GM23338 (cell line): ENCODE measurements around the gene ADAM30. TPM values are rescaled to one million over a fixed set of nuclear protein-coding genes. Genes with fewer than 3 reads are reported as not detected.

ENCODE experiments used
- ATAC-seq: fragments of 200-7000 bp; cut with Tn5 transposase; 3 replicates; pipeline ENCODE4 v1.9.1; 2020
- DNase-seq: peaks from one replicate; pipeline ENCODE4 v3.0.0-alpha.2; 2015; ENCODE audit warnings: low spot score
- H2AFZ ChIP-seq: fragments of 200-600 bp; sonication (generic); 2 replicates; pipeline ENCODE4 v1.8.0; 2016; ENCODE audit warnings: antibody characterized with exemption, mild to moderate bottlenecking, moderate library complexity
- H3F3A ChIP-seq: fragments of 200-600 bp; sonication (generic); replicated peaks from 2 replicates; pipeline ENCODE4 v1.8.0; 2017; ENCODE audit warnings: antibody characterized with exemption, mixed run types, low read depth
- H3K27ac ChIP-seq: fragments of 200-600 bp; sonication (generic); 2 replicates; pipeline ENCODE4 v1.6.1; 2016; ENCODE audit warnings: low read depth
- H3K27me3 ChIP-seq: fragments of 200-600 bp; sonication (generic); 2 replicates; pipeline ENCODE4 v1.8.0; 2016; ENCODE audit warnings: mild to moderate bottlenecking, mixed run types, moderate library complexity; ENCODE audit not compliant: insufficient read depth
- H3K36me3 ChIP-seq: fragments of 200-600 bp; sonication (generic); 2 replicates; pipeline ENCODE4 v1.8.0; 2016; ENCODE audit warnings: mild to moderate bottlenecking; ENCODE audit not compliant: insufficient read depth
- H3K4me1 ChIP-seq: fragments of 200-600 bp; sonication (generic); 2 replicates; pipeline ENCODE4 v1.8.0; 2016; ENCODE audit warnings: mild to moderate bottlenecking, moderate library complexity; ENCODE audit not compliant: insufficient read depth
- H3K4me2 ChIP-seq: fragments of 200-600 bp; sonication (generic); 2 replicates; pipeline ENCODE4 v1.7.1; 2017; ENCODE audit warnings: mixed run types
- H3K4me3 ChIP-seq: fragments of 200-600 bp; sonication (generic); 2 replicates; pipeline ENCODE4 v1.6.1; 2016; ENCODE audit warnings: mixed run types
- H3K79me2 ChIP-seq: fragments of 200-600 bp; sonication (generic); replicated peaks from 2 replicates; pipeline ENCODE4 v1.8.0; 2017; ENCODE audit warnings: mild to moderate bottlenecking; ENCODE audit not compliant: insufficient read depth
- H3K9me2 ChIP-seq: fragments of 200-600 bp; sonication (generic); 2 replicates; pipeline ENCODE4 v1.8.0; 2017; ENCODE audit not compliant: insufficient read depth
- H4K20me1 ChIP-seq: fragments of 200-600 bp; sonication (generic); replicated peaks from 2 replicates; pipeline ENCODE4 v1.8.0; 2017; ENCODE audit warnings: mild to moderate bottlenecking; ENCODE audit not compliant: insufficient read depth
- H3K27ac Mint-ChIP-seq: 2 replicates; pipeline ENCODE4 v1.8.0; 2020; ENCODE audit warnings: inconsistent platforms, mild to moderate bottlenecking, moderate library complexity, mixed read lengths
- H3K27me3 Mint-ChIP-seq: 3 replicates; pipeline ENCODE4 v1.8.0; 2022; ENCODE audit warnings: low read depth, mild to moderate bottlenecking, moderate library complexity, mixed read lengths, inconsistent platforms; ENCODE audit not compliant: insufficient read depth, poor library complexity
- H3K36me3 Mint-ChIP-seq: 3 replicates; pipeline ENCODE4 v1.8.0; 2021; ENCODE audit warnings: low read depth, mild to moderate bottlenecking, inconsistent platforms, moderate library complexity, mixed read lengths
- H3K4me1 Mint-ChIP-seq: 3 replicates; pipeline ENCODE4 v1.8.0; 2020; ENCODE audit warnings: mild to moderate bottlenecking, inconsistent platforms, mixed read lengths
- H3K4me3 Mint-ChIP-seq: 3 replicates; pipeline ENCODE4 v1.8.0; 2021; ENCODE audit warnings: moderate library complexity, mild to moderate bottlenecking, inconsistent platforms, mixed read lengths
- H3K9me3 Mint-ChIP-seq: 3 replicates; pipeline ENCODE4 v1.8.0; 2020; ENCODE audit warnings: moderate library complexity, mild to moderate bottlenecking, inconsistent platforms, mixed read lengths
- CTCF ChIP-seq, 2 experiments: fragments of 200-600 bp in 1 of 2; sonication (generic) in 1 of 2; conservative IDR thresholded peaks; 2 replicates each; pipeline versions ENCODE4 v1.5.1 to v1.6.1; 2016 to 2017; ENCODE audit warnings: antibody characterized with exemption in 2 of 2, low read depth in 2 of 2, mild to moderate bottlenecking in 2 of 2, moderate library complexity in 1 of 2
- ETS1 ChIP-seq: IDR thresholded peaks from 2 replicates; pipeline ENCODE4 v1.6.1; 2016; ENCODE audit warnings: antibody characterized with exemption
- NANOG ChIP-seq: IDR thresholded peaks from 2 replicates; pipeline ENCODE4 v1.6.1; 2016; ENCODE audit warnings: antibody characterized with exemption, borderline replicate concordance
- POLR2AphosphoS5 ChIP-seq: IDR thresholded peaks from 2 replicates; pipeline ENCODE4 v1.6.1; 2016; ENCODE audit warnings: antibody characterized with exemption, low read depth
- REST ChIP-seq: IDR thresholded peaks from one replicate; pipeline ENCODE4 v1.6.1; 2018; ENCODE audit warnings: antibody characterized with exemption; ENCODE audit not compliant: unreplicated experiment
- STAT1 ChIP-seq: IDR thresholded peaks from one replicate; pipeline ENCODE4 v1.6.1; 2016; ENCODE audit warnings: antibody characterized with exemption; ENCODE audit not compliant: unreplicated experiment
- ZNF114 ChIP-seq: fragments of 250-450 bp; sonication (Bioruptor Pico); IDR thresholded peaks from 2 replicates; pipeline ENCODE4 v1.5.0; 2020; ENCODE audit warnings: mild to moderate bottlenecking, moderate library complexity
- ZNF331 ChIP-seq: fragments of 250-450 bp; sonication (Bioruptor Pico); IDR thresholded peaks from 2 replicates; pipeline ENCODE4 v1.5.0; 2020; ENCODE audit warnings: low read depth, mild to moderate bottlenecking, moderate library complexity
- ZNF462 ChIP-seq: fragments of 250-450 bp; sonication (Bioruptor Pico); IDR thresholded peaks from 2 replicates; pipeline ENCODE4 v1.5.0; 2020; ENCODE audit warnings: mild to moderate bottlenecking, moderate library complexity
- polyA plus RNA-seq: library from polyadenylated mRNA; unstranded; fragments of >200 nt; fragmentation: Nextera tagmentation; extraction: Ambion mirVana; gene quantifications from 2 replicates; pipeline ENCODE4 v1.2.1, GENCODE V29; 2016
- total RNA-seq: library from RNA; depleted of rRNA; stranded (reverse); fragments of >200 nt; shearing (Covaris generic); gene quantifications from 2 replicates; pipeline ENCODE4 v1.2.3, GENCODE V29; 2014

ADAM30 gene
- total and polyA plus RNA-seq, 2 experiments from 2014 or later: not detected

GRCh38 chr1:119919241-119919640 lies 22.9 kb upstream of the ADAM30 start:
- TF ChIP-seq ZNF331 (no peak), ZNF462 (CRISPR knock-in tag) (no peak), REST (no peak), ZNF114 (CRISPR knock-in tag) (no peak), NANOG (no peak), CTCF (conservative IDR thresholded peaks at IDR 0.05; ENCODE audit: low read depth in 2 of 2) (no peak), ETS1 (no peak), POLR2AphosphoS5 (no peak), STAT1 (no peak)
- H3K36me3 ChIP-seq: peaks cover 18% of the 10 kb centered on the region
- DNase-seq: no peak
- Mint-ChIP-seq H3K4me3 (no peak overlapping the region), H3K27me3 (no peaks in the 10 kb centered on the region), H3K4me1 (peaks cover 2% of the 10 kb centered on the region; the same call in 1 of the 3 replicates), H3K36me3 (peaks cover 43% of the 10 kb centered on the region), H3K27ac (no peak overlapping the region), H3K9me3 (no peaks in the 10 kb centered on the region; the same call in 2 of the 3 replicates)
- no peak overlapping the region for H3K4me3 ChIP-seq
- peaks cover 5% of the 10 kb centered on the region for H4K20me1 ChIP-seq
- no peak for ATAC-seq
- no peak overlapping the region for H2AFZ ChIP-seq
- H3K79me2 ChIP-seq: no peaks in the 10 kb centered on the region
- H3K4me1 ChIP-seq: no peaks in the 10 kb centered on the region
- no peak overlapping the region for H3K27ac ChIP-seq
- no peaks in the 10 kb centered on the region; the same call in 1 of the 2 replicates for H3K9me2 ChIP-seq
- H3K27me3 ChIP-seq: no peaks in the 10 kb centered on the region
- no peak overlapping the region for H3K4me2 ChIP-seq
- H3F3A ChIP-seq: no peaks in the 10 kb centered on the region
